HEK293 (cell line): ENCODE measurements around the gene PGGT1B.

ENCODE experiments used
- CTCF ChIA-PET: fragments of 350-600 bp; formaldehyde crosslinking; extraction: SDS; loops from one replicate; lab custom pipeline; 2021; ENCODE audit warnings: antibody characterized with exemption; lab: Yijun Ruan, JAX
- POLR2A ChIA-PET: fragments of 300-600 bp; formaldehyde crosslinking; extraction: SDS; loops from one replicate; lab custom pipeline; 2020; ENCODE audit warnings: antibody characterized with exemption, inconsistent platforms; lab: Yijun Ruan, JAX
- H3K27ac ChIP-seq: fragments of 200-500 bp; sonication (Bioruptor generic); 2 replicates; pipeline ENCODE4 v1.5.1; 2014; ENCODE audit warnings: low read depth, low read length, control low read depth, inconsistent platforms; ENCODE audit errors: extremely low read depth
- H3K36me3 ChIP-seq, 2 experiments: fragments of 200-500 bp in 1 of 2; sonication (Bioruptor generic) in 1 of 2; 1 replicate in 1 of 2; 2 replicates in 1 of 2; pipeline ENCODE4 v1.5.1; 2014 to 2017; ENCODE audit warnings: inconsistent platforms in 2 of 2, low read length in 2 of 2; ENCODE audit not compliant: control insufficient read depth in 2 of 2, insufficient read depth in 1 of 2
- H3K4me1 ChIP-seq: fragments of 200-500 bp; sonication (Bioruptor generic); 2 replicates; pipeline ENCODE4 v1.5.1; 2014; ENCODE audit warnings: mild to moderate bottlenecking, low read length, inconsistent platforms; ENCODE audit not compliant: control insufficient read depth, insufficient read depth
- H3K4me3 ChIP-seq: 2 replicates; pipeline ENCODE4 v1.5.1; 2011; ENCODE audit warnings: low read depth, mild to moderate bottlenecking, control low read depth, low read length, moderate library complexity
- H3K9me3 ChIP-seq: fragments of 200-500 bp; sonication (Bioruptor generic); 2 replicates; pipeline ENCODE4 v1.5.1; 2014; ENCODE audit warnings: low read depth, low read length, inconsistent platforms; ENCODE audit not compliant: control insufficient read depth, insufficient read depth
- HIC1 ChIP-seq: fragments of 450-650 bp; formaldehyde crosslinking; IDR thresholded peaks from 2 replicates; pipeline ENCODE4 v1.5.1; 2016; ENCODE audit warnings: missing biosample characterization, missing genetic modification characterization
- HOXA7 ChIP-seq: sonication (generic); formaldehyde crosslinking; IDR thresholded peaks from 2 replicates; pipeline ENCODE4 v1.8.1; 2022; ENCODE audit warnings: missing genetic modification reagents, borderline replicate concordance
- HOXC10 ChIP-seq: sonication (generic); formaldehyde crosslinking; IDR thresholded peaks from 2 replicates; pipeline ENCODE4 v1.8.1; 2023; ENCODE audit warnings: mild to moderate bottlenecking, missing genetic modification reagents
- OVOL3 ChIP-seq: fragments of 450-650 bp; formaldehyde crosslinking; IDR thresholded peaks from 2 replicates; pipeline ENCODE4 v1.5.1; 2016; ENCODE audit warnings: missing biosample characterization, missing genetic modification characterization
- PATZ1 ChIP-seq: fragments of 450-650 bp; formaldehyde crosslinking; IDR thresholded peaks from 2 replicates; pipeline ENCODE4 v1.5.1; 2016; ENCODE audit warnings: missing biosample characterization, missing genetic modification characterization
- REPIN1 ChIP-seq: fragments of 450-650 bp; formaldehyde crosslinking; IDR thresholded peaks from 2 replicates; pipeline ENCODE4 v1.5.1; 2017; ENCODE audit warnings: missing biosample characterization, missing genetic modification characterization, low read depth
- SCRT2 ChIP-seq: fragments of 450-650 bp; formaldehyde crosslinking; IDR thresholded peaks from 2 replicates; pipeline ENCODE4 v1.5.1; 2016; ENCODE audit warnings: missing biosample characterization, missing genetic modification characterization
- ZBTB10 ChIP-seq: fragments of 450-650 bp; formaldehyde crosslinking; IDR thresholded peaks from 2 replicates; pipeline ENCODE4 v1.5.1; 2016; ENCODE audit warnings: missing biosample characterization, missing genetic modification characterization
- ZBTB6 ChIP-seq: fragments of 450-650 bp; formaldehyde crosslinking; IDR thresholded peaks from 2 replicates; pipeline ENCODE4 v1.5.1; 2017; ENCODE audit warnings: missing biosample characterization, missing genetic modification characterization
- ZFHX2 ChIP-seq: fragments of 450-650 bp; formaldehyde crosslinking; conservative IDR thresholded peaks from 2 replicates; pipeline ENCODE4 v1.5.1; 2016; ENCODE audit warnings: missing biosample characterization, missing genetic modification characterization
- ZNF121 ChIP-seq: fragments of 450-650 bp; formaldehyde crosslinking; IDR thresholded peaks from 2 replicates; pipeline ENCODE4 v1.5.1; 2016; ENCODE audit warnings: missing biosample characterization, missing genetic modification characterization
- ZNF132 ChIP-seq: fragments of 450-650 bp; formaldehyde crosslinking; IDR thresholded peaks from 2 replicates; pipeline ENCODE4 v1.5.1; 2017; ENCODE audit warnings: missing biosample characterization, missing genetic modification characterization, borderline replicate concordance
- ZNF140 ChIP-seq: fragments of 450-650 bp; formaldehyde crosslinking; IDR thresholded peaks from 2 replicates; pipeline ENCODE4 v1.5.1; 2016; ENCODE audit warnings: missing biosample characterization, missing genetic modification characterization
- ZNF16 ChIP-seq: fragments of 450-650 bp; formaldehyde crosslinking; IDR thresholded peaks from 2 replicates; pipeline ENCODE4 v1.5.1; 2016; ENCODE audit warnings: low read depth, missing biosample characterization, missing genetic modification characterization
- ZNF175 ChIP-seq: fragments of 450-650 bp; formaldehyde crosslinking; IDR thresholded peaks from 2 replicates; pipeline ENCODE4 v1.5.1; 2016; ENCODE audit warnings: missing biosample characterization, missing genetic modification characterization
- ZNF24 ChIP-seq: fragments of 450-650 bp; formaldehyde crosslinking; IDR thresholded peaks from 2 replicates; pipeline ENCODE4 v1.5.1; 2016; ENCODE audit warnings: missing biosample characterization, missing genetic modification characterization
- ZNF548 ChIP-seq: fragments of 450-650 bp; formaldehyde crosslinking; IDR thresholded peaks from 2 replicates; pipeline ENCODE4 v1.5.1; 2016; ENCODE audit warnings: missing biosample characterization, missing genetic modification characterization
- ZNF580 ChIP-seq: fragments of 450-650 bp; formaldehyde crosslinking; IDR thresholded peaks from 2 replicates; pipeline ENCODE4 v1.5.1; 2016; ENCODE audit warnings: missing biosample characterization, missing genetic modification characterization
- ZNF692 ChIP-seq: fragments of 450-650 bp; formaldehyde crosslinking; IDR thresholded peaks from 2 replicates; pipeline ENCODE4 v1.5.1; 2016; ENCODE audit warnings: missing biosample characterization, missing genetic modification characterization
- ZNF792 ChIP-seq: fragments of 450-650 bp; formaldehyde crosslinking; IDR thresholded peaks from 2 replicates; pipeline ENCODE4 v1.5.1; 2016; ENCODE audit warnings: missing biosample characterization, missing genetic modification characterization
- ZSCAN16 ChIP-seq: fragments of 450-650 bp; formaldehyde crosslinking; IDR thresholded peaks from 2 replicates; pipeline ENCODE4 v1.5.1; 2016; ENCODE audit warnings: missing biosample characterization, missing genetic modification characterization
- TF ChIP-seq, protein P1 (sequence below): fragments of 450-650 bp; formaldehyde crosslinking; IDR thresholded peaks from 2 replicates; pipeline ENCODE4 v1.5.1; 2016; ENCODE audit warnings: missing biosample characterization, missing genetic modification characterization
- TF ChIP-seq, protein P2 (sequence below): fragments of 450-650 bp; formaldehyde crosslinking; IDR thresholded peaks from 2 replicates; pipeline ENCODE4 v1.5.1; 2017; ENCODE audit warnings: missing biosample characterization, mild to moderate bottlenecking, missing genetic modification characterization, moderate library complexity

Gene PGGT1B

DNA sequence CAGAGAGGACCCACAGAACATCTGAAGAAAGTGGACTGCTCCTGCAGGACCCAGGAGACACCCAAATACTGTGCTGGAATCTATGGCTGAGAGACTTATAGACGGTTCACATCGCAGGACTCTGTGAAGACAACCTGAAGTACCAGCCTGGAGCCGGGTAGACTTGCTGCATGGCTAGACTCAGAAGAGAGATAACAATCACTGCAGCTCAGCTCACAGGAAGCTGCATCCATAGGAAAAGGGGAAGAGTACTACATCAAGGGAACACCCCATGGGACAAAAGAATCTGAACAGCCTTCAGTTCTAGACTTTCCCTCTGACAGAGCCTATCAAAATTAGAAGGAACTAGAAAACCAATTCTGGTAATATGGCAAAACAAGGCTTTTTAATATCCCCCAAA, 66.5 kb downstream of the PGGT1B start (continued):
- no peak for TF ChIP-seq ZNF121
- no peak for TF ChIP-seq ZNF175
- no peak for TF ChIP-seq REPIN1 (tag by site-specific recombination)

DNA sequence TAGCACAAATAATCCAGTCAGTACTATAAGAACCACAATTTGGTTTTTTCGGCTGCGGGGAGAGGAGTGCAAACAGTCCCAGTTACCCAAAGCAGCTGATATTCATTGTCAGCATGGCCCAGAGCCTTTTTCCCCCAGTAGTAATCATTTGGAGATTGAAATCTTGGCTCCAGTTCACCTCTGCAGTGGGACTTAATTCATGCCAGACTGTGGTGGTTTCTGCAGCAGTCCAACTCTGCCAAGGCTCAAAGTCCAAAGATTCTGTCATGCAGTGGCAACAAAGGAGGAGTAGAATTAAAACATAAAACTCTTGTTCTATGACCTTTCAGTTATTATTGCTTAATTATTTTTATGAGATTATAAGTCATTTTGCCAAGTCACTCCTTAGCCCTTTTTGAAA, 68.0 kb downstream of the PGGT1B start:
- ChIA-PET CTCF (no interaction called here), POLR2A (no interaction called here)
- Histone ChIP-seq H3K9me3 (no peaks in the 10 kb centered on the region; the same call in 1 of the 2 replicates), H3K27ac (no peak overlapping the region)
- TF ChIP-seq ZBTB10 (tag by site-specific recombination) (no peak), ZFHX2 (tag by site-specific recombination) (no peak), ZNF548 (tag by site-specific recombination) (no peak), ZNF140 (tag by site-specific recombination) (no peak), ZNF792 (tag by site-specific recombination) (no peak), OVOL3 (no peak), ZBTB6 (no peak), ZNF16 (tag by site-specific recombination) (no peak), ZNF132 (no peak), HOXC10 (CRISPR knock-in tag) (no peak), ZNF24 (no peak), HIC1 (tag by site-specific recombination) (no peak), HOXA7 (CRISPR knock-in tag) (no peak), ZSCAN16 (tag by site-specific recombination) (no peak), SCRT2 (no peak)
- TF ChIP-seq, protein P1, sequence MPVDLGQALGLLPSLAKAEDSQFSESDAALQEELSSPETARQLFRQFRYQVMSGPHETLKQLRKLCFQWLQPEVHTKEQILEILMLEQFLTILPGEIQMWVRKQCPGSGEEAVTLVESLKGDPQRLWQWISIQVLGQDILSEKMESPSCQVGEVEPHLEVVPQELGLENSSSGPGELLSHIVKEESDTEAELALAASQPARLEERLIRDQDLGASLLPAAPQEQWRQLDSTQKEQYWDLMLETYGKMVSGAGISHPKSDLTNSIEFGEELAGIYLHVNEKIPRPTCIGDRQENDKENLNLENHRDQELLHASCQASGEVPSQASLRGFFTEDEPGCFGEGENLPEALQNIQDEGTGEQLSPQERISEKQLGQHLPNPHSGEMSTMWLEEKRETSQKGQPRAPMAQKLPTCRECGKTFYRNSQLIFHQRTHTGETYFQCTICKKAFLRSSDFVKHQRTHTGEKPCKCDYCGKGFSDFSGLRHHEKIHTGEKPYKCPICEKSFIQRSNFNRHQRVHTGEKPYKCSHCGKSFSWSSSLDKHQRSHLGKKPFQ: no peak
- TF ChIP-seq, all 188 proteins: peak for 0
- Histone ChIP-seq H3K36me3 (no peaks in the 10 kb centered on the region), H3K4me1 (no peaks in the 10 kb centered on the region), H3K4me3 (no peak overlapping the region)

DNA sequence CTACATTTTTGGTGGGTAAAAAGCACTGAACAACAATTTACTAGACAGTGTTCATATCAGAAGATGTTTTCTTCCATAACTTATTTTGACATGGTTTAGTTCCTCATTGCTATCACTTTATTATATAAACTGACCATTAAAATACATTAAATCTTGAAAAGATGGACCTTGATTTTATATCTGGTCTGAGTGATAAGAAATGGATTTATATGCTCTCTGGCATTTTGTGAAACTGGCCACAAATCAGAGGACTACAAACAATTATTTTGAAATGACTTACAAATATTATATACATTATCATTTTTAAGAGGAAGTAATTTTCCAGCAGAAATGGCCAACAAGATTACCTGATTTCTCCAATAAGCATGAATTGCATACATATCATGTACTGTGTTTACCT, 69.4 kb downstream of the PGGT1B start:
- H3K27ac ChIP-seq: no peak overlapping the region
- no peak overlapping the region for H3K4me3 ChIP-seq
- H3K4me1 ChIP-seq: no peaks in the 10 kb centered on the region
- POLR2A ChIA-PET: no interaction called here
- H3K36me3 ChIP-seq: no peaks in the 10 kb centered on the region
- CTCF ChIA-PET: no interaction called here
- H3K9me3 ChIP-seq: no peaks in the 10 kb centered on the region
- TF ChIP-seq ZNF692 (tag by site-specific recombination) (no peak), PATZ1 (tag by site-specific recombination) (no peak), ZNF580 (tag by site-specific recombination) (no peak)
- TF ChIP-seq, protein P2, sequence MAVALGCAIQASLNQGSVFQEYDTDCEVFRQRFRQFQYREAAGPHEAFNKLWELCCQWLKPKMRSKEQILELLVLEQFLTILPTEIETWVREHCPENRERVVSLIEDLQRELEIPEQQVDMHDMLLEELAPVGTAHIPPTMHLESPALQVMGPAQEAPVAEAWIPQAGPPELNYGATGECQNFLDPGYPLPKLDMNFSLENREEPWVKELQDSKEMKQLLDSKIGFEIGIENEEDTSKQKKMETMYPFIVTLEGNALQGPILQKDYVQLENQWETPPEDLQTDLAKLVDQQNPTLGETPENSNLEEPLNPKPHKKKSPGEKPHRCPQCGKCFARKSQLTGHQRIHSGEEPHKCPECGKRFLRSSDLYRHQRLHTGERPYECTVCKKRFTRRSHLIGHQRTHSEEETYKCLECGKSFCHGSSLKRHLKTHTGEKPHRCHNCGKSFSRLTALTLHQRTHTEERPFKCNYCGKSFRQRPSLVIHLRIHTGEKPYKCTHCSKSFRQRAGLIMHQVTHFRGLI (tag by site-specific recombination): no peak
